C4-2B (cell line): ENCODE measurements around the gene COMMD4.

Source experiments
- CTCF ChIP-seq: fragments of 450-650 bp; conservative IDR thresholded peaks from 2 replicates; pipeline ENCODE4 v1.5.1; 2017; ENCODE audit warnings: mild to moderate bottlenecking
- ZFX ChIP-seq: fragments of 450-650 bp; IDR thresholded peaks from 2 replicates; pipeline ENCODE4 v1.6.1; 2017

DNA sequence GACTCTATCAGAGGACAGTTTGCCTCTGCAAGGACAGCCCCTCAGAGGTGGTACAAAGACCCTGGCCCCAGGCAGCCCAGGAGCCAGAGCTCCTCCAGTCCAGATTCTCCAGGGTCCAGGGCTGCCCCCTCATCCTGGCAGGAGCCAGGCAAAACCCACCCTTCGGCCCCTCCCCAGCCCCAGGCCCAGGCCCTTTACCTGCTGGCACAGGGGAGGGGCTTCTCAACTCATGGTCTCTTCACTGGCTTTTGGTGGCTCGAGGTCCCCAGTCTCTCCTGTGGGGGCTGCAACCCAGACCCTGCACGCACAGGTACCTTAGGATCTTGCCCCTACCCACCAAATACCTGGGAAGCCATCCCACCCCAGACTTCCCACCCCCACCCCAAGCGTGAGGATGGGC, 19.5 kb downstream of the COMMD4 start:
- TF ChIP-seq CTCF (no peak), ZFX (no peak)
